Kidney (tissue), 14 donors: ENCODE data around the gene PANX3. TPM values are rescaled to one million over a fixed set of nuclear protein-coding genes. Genes with fewer than 3 reads are reported as not detected.

ENCODE experiments used
- DNase-seq, 5 donors: peaks; one replicate each; pipeline ENCODE4 v3.0.0-alpha.2; 2013 to 2020
- FAIRE-seq: peaks from 2 replicates; lab custom pipeline; 2012; peaks lifted over from hg19 to GRCh38; lab: Jason Lieb, UNC
- H3K27ac ChIP-seq, 2 donors: one replicate each; pipeline ENCODE4 v1.7.0; 2013; ENCODE audit warnings: low read depth in 2 of 2, low read length in 2 of 2, inconsistent platforms in 1 of 2
- H3K27me3 ChIP-seq: one replicate; pipeline ENCODE4 v1.7.1; 2013; ENCODE audit warnings: low read length, inconsistent platforms; ENCODE audit not compliant: control insufficient read depth, insufficient read depth
- H3K36me3 ChIP-seq, 3 donors: one replicate each; pipeline versions ENCODE4 v1.7.0 to v1.7.1; 2013; ENCODE audit warnings: low read length in 3 of 3, control low read depth in 1 of 3, inconsistent platforms in 1 of 3; ENCODE audit not compliant: insufficient read depth in 3 of 3, control insufficient read depth in 2 of 3
- H3K4me1 ChIP-seq, 3 donors: one replicate each; pipeline versions ENCODE4 v1.7.0 to v1.7.1; 2013; ENCODE audit warnings: low read length in 3 of 3, inconsistent platforms in 1 of 3, low read depth in 1 of 3; ENCODE audit not compliant: control insufficient read depth in 2 of 3, insufficient read depth in 2 of 3
- H3K4me3 ChIP-seq, 3 donors: one replicate each; pipeline versions ENCODE4 v1.7.0 to v1.8.1; 2013; ENCODE audit warnings: low read length in 3 of 3, control low read depth in 1 of 3, inconsistent platforms in 1 of 3
- H3K9ac ChIP-seq, 3 donors: one replicate each; pipeline versions ENCODE4 v1.7.0 to v1.7.1; 2013; ENCODE audit warnings: low read length in 3 of 3, control low read depth in 1 of 3, inconsistent platforms in 1 of 3
- H3K9me3 ChIP-seq, 3 donors: one replicate each; pipeline versions ENCODE4 v1.7.0 to v1.7.1; 2013; ENCODE audit warnings: low read length in 3 of 3, control low read depth in 1 of 3, inconsistent platforms in 1 of 3; ENCODE audit not compliant: control insufficient read depth in 2 of 3, insufficient read depth in 1 of 3
- intact Hi-C: fragments of 100-400 bp; cut with DNase I; formaldehyde crosslinking; loops from one replicate; pipeline ENCODE4 v1.11.1; 2022
- polyA plus RNA-seq: library from polyadenylated mRNA; stranded (reverse); fragments of 350-450 nt; fragmentation: Illumina TruSeq; extraction: RNeasy Lipid Tissue Mini Kit (QIAGEN cat#74804); gene quantifications from one replicate; pipeline ENCODE4 v1.2.3, GENCODE V29; 2014; ENCODE audit warnings: low read depth, low replicate concordance; ENCODE audit not compliant: insufficient read depth
- total RNA-seq: library from RNA; stranded (reverse); fragmentation: NEBNext Ultra II Directional; extraction: Animal tissue kit (Norgen Biotek cat#: 25700); gene quantifications from one replicate; pipeline ENCODE4 v1.2.1, GENCODE V29; 2021
- TF ChIP-seq, protein P1 (sequence below): IDR thresholded peaks from 3 replicates; pipeline ENCODE4 v1.5.1; 2012; ENCODE audit warnings: mild to moderate bottlenecking, moderate library complexity, borderline replicate concordance; ENCODE audit not compliant: insufficient read depth; ENCODE audit errors: extremely low read depth
- donor health status: control.
- donor health status: control.
- donor health status: control.
- donor health status: control.
- donor health status: control.
- donor health status: DM: yes; HTN: yes; CAD: no.
- donor health status: Normal renal cell carcinoma (clear cell type).

Gene PANX3
- total and polyA plus RNA-seq, 2 donors from 2014 or later = not detected

DNA sequence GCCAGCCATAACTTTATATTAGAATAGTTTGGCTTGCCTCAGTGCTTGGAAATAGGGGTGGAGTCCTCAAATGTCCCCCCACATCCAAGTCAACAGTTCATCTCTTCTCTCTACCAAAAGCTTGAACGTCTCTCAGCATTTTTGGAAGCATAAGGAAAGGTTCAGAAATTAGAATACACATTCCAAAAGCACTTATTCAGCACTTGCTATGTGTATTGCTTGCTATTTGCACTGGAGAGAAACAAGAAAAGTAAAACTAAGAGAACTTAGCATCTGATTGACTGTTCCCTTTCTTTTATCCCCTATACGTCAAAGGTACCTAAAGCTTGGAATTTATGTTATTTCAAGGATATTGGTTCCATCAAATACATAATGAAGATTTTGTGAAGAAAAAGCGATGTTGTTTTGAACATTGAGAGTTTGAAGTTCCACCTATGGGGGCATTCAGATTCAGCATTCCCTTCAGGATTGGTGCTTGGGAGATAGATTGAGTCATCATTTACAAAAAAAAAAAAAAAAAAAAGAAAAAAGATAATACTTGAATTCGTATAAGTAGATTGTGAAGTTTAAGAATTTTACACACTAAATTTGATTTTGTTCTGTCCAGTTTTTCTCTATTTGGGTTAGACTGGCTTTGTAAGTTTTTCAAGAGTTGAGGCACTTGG is 12.8 kb downstream of the PANX3 start:
- Histone ChIP-seq H3K4me1 (peaks cover 5 to 18% (median 10%) of the 10 kb centered on the region in 3 donors), H3K36me3 (peaks cover 5 to 26% (median 11%) of the 10 kb centered on the region in 3 donors), H3K27me3 (no peaks in the 10 kb centered on the region), H3K9ac (peak overlapping the region in 1 of 3 donors; percentile 76), H3K9me3 (no peaks in the 10 kb centered on the region), H3K27ac (no peak overlapping the region), H3K4me3 (peak overlapping the region; percentile 87 to 96 (median 93))
- intact Hi-C loops = no loop called here
- TF ChIP-seq, protein P1, sequence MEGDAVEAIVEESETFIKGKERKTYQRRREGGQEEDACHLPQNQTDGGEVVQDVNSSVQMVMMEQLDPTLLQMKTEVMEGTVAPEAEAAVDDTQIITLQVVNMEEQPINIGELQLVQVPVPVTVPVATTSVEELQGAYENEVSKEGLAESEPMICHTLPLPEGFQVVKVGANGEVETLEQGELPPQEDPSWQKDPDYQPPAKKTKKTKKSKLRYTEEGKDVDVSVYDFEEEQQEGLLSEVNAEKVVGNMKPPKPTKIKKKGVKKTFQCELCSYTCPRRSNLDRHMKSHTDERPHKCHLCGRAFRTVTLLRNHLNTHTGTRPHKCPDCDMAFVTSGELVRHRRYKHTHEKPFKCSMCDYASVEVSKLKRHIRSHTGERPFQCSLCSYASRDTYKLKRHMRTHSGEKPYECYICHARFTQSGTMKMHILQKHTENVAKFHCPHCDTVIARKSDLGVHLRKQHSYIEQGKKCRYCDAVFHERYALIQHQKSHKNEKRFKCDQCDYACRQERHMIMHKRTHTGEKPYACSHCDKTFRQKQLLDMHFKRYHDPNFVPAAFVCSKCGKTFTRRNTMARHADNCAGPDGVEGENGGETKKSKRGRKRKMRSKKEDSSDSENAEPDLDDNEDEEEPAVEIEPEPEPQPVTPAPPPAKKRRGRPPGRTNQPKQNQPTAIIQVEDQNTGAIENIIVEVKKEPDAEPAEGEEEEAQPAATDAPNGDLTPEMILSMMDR = no peak
- FAIRE-seq (no peak), DNase-seq (no peak)

DNA sequence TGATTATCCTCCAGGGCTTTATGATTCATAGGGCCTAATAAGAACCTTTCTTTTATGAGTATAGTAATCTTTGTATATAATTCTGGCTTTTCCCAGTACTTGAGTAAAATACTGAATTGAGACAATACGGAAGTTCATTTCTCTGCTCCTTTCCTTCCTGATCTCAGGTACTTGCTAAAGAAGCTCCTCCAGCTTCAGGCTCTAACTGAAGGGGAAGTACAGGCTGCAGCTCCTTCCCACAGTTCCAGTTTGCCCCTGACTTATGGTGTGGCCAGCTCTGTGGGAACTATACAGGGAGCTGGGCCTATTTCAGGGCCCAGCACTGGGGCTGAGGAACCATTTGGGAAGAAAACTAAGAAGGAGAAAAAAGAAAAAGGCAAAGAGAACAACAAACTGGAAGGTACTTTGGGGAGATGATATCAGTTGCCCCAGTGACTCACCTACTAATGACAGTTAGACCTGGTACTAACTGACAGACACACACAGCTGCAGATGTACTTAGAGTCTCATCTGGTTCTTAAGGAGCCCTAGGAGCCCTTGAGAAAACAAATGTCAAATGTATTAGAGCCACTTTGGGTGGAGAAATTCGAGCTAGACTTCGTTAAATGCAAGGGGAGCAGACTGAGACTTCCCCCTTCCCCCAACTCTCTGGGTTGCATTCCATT is 14.4 kb downstream of the PANX3 start:
- intact Hi-C loops = no loop called here
- DNase-seq (no peak), FAIRE-seq (no peak)
- Histone ChIP-seq H3K27me3 (no peaks in the 10 kb centered on the region), H3K27ac (no peak overlapping the region), H3K36me3 (peaks cover 5 to 33% (median 17%) of the 10 kb centered on the region in 3 donors), H3K4me1 (peaks cover 5 to 18% (median 10%) of the 10 kb centered on the region in 3 donors), H3K9ac (no peak overlapping the region), H3K9me3 (no peaks in the 10 kb centered on the region), H3K4me3 (no peak overlapping the region)
- TF ChIP-seq, protein P1 = no peak

DNA sequence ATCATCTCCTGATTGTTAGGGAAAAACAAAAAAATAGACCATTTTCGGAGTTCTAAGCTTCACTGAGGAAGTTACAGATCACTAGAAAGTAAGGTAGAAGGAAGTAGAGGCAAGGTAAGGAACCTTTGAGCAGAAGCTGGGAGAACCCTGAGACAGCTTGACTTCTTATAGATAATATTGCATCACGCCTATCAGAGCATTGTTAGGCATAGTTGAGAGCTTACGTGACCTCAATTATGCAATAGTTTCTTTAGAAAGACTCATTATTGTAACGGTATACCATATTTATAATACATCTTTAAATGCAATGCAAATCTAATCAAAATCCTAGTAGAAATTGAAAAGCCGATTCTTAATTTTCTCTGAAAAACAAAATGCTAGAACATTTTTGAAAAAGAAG is 16.3 kb downstream of the PANX3 start:
- Histone ChIP-seq H3K9me3 (no peaks in the 10 kb centered on the region), H3K27me3 (no peaks in the 10 kb centered on the region), H3K27ac (no peak overlapping the region), H3K36me3 (peaks cover 7 to 52% (median 31%) of the 10 kb centered on the region in 3 donors), H3K4me1 (peaks cover 0 to 15% (median 6%) of the 10 kb centered on the region in 3 donors), H3K9ac (no peak overlapping the region), H3K4me3 (no peak overlapping the region)
- TF ChIP-seq, protein P1 = no peak
- DNase-seq (no peak), FAIRE-seq (no peak)
- intact Hi-C loops = no loop called here
